GM18867 (cell line): ENCODE measurements around the gene PTCD1.
A peak's percentile ranks its signal among the peaks of the same experiment; 100 is the strongest.
"Not testable (repeated sequence)": the region's sequence is repeated elsewhere in the genome, so short reads cannot be mapped to it uniquely, and the experiment has no call there.

Experiments
- ATAC-seq: cut with Tn5 transposase; IDR thresholded peaks from one replicate; pipeline ENCODE4 v1.9.1; 2021; ENCODE audit warnings: mild to moderate bottlenecking, moderate library complexity; ENCODE audit not compliant: unreplicated experiment

Gene PTCD1

DNA sequence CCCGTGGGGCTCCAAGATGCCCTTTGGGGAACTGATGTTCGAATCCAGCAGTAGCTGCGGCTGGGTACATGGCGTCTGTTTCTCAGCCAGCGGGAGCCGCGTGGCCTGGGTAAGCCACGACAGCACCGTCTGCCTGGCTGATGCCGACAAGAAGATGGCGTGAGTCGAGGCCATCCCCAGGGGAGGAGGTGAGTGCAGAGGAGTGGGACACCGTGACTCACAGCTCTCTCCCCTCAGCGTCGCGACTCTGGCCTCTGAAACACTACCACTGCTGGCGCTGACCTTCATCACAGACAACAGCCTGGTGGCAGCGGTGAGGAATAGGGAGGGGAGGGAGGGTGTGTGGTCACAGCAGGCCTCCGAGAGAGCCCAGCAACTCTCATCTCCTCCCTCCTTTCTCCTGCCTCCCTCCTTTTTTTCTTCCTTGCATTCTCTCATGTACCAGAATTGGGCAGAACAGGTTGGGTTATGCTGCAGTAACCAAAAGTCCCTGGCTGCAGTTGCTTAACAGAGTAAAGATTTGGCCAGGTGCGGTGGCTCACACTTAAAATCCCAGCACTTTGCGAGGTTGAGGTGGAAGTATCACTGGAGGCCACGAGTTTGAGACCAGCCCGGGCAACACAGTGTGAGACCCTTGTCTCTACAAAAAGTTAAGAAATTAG is 47.5 kb downstream of the PTCD1 start:
- ATAC-seq, result no peak

DNA sequence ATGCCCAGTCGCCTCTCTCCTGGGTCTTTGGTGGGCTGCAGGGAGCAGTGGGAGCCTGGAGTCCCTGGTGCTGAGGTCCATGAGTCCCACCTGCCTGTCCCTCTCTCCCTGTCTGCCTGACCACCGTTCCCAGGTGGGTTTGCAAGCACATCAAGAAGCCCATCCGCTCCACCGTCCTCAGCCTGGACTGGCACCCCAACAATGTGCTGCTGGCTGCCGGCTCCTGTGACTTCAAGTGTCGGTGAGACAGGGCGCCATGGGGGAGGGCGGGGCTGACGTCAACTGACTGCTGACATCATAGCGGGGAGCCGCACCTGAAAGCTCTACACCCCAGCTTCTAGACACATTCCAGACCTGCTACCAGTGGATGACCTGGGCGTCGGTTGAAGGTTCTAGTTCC is 48.8 kb downstream of the PTCD1 start:
- ATAC-seq, result no peak

DNA sequence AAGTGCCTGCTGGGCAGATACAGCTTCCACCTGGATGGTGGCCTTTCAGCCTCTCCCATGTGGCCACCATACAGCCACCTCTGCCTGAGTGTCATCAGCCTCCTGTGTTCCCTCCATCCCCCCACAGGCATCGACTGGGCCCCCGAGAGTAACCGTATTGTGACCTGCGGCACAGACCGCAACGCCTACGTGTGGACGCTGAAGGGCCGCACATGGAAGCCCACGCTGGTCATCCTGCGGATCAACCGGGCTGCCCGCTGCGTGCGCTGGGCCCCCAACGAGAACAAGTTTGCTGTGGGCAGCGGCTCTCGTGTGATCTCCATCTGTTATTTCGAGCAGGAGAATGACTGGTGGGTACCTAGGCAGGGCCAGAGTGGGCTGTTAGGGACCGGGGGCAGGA is 50.7 kb downstream of the PTCD1 start:
- ATAC-seq, result no peak

DNA sequence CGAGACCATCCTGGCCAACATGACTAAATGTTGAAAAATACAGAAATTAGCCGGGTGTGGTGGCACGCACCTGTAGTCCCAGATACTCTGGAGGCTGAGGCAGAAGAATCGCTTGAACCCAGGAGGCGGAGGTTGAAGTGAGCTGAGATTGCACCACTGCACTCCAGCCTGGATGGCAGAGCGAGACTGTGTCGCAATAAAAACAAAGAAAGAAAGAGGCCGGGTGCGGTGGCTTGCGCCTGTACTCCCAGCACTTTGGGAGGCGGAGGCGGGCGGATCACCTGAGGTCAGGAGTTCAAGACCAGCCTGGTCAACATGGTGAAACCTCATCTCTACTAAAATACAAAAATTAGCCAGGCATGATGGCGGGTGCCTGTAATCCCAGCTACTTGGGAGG is 51.4 kb downstream of the PTCD1 start:
- ATAC-seq, result not testable (repeated sequence)

DNA sequence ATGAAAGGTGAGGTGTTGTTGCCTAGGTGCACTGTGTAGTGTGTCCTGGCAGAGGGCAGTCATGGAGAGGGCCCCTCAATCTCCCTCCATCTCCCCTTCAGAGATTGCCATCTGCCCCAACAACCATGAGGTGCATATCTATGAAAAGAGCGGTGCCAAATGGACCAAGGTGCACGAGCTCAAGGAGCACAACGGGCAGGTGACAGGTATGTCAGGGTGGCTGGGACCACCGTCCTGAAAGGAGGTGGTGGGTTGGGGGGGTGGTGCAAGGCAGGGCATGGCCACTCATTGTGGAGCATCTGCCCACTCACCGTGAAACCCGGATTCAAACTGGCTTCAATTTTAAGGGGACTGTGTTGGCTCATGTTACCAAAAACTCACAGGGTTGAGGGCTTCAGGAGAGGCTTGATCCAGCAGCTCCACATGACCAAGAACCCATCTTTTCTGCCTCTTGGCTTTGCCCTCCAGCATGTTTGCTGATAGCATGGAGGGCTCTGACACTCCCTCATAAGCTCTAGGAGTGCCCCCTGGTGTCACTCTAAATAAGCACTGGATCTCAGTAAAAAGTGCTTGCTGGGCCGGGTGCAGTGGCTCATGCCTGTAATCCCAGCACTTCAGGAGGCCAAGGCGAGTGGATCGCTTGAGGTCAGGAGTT is 51.9 kb downstream of the PTCD1 start:
- no peak for ATAC-seq

DNA sequence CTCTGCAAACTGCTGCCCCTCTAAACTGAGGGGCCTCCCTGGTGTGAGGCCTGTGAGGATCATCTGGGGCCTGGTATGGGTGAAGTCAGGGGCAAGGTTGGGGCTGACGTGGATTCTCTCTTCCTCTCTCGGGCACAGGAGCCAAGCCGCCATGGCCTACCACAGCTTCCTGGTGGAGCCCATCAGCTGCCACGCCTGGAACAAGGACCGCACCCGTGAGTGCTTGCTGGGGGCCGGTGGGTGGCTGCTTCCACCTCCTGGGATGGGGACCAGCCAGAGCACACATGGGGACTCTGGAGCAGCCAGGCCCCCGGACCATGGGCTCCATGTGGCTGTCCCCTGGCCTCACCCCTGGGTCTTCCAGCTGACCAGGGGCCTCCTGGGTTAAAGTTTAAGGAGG is 53.0 kb downstream of the PTCD1 start:
- no peak for ATAC-seq

DNA sequence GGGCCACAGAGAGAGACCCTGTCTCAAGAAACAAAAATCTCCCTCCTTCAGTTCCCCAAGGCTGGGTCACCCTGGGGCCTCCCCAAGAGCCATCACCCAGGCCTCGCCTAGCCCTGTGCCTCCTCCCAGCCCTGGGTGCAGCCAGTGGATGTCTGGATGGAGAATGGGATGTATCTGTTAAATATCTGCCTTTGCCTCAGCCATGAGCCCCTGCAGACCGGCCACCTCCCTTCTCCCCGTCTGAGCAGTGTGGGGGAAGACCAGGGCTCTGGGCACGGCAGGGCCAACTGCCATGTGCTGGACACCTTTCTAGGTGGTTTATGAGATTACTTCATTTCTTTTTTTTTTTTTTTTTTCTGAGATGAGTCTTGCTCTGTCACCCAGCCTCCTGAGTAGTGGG is 54.1 kb downstream of the PTCD1 start:
- ATAC-seq, result no peak

DNA sequence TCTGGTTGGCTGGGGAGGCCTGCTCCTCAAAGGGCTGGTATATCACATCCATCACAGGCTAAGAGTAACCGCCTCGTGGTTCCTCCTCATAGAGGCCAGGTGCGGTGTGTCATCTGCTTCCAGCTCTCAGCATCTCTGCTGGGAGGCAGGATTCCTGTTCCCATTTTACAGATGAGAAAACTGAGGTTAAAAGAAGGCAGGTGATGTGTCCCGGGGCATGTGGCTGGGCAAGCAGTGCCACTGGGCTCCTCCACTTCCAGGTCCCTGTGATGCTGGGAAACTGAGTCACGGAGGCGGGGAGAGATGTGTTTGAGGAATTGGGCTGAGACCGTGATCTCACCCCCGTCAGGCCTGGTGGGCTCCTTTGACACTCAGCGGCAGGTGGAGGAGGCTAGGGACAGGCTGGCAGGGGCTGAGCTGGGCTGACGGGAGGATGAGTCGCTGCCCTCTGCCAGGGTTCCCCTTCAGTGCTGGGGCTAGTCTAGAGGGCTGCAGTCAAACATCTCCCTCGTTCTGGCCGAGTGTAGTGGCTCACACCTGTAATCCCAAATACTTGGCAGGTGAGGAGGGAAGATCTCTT is 54.7 kb downstream of the PTCD1 start:
- ATAC-seq, result no peak

DNA sequence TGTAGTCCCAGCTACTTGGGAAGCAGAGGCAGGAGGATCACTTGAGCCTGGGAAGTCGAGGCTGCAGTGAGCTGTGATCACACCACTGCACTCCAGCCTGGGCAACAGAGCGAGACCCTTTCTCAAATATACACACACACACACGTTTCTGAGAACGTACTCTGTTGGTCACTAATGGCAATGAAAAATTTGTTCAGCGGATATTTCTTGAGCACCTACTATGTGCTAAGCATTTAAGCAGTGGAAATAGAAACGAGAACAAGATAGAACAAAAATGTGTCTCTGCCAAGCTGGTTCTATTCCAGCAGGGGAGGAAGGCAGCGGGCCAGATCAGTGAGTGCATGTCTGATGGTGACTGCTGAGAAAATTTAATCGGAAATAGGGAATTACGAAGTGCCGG is 55.4 kb downstream of the PTCD1 start:
- no peak for ATAC-seq

DNA sequence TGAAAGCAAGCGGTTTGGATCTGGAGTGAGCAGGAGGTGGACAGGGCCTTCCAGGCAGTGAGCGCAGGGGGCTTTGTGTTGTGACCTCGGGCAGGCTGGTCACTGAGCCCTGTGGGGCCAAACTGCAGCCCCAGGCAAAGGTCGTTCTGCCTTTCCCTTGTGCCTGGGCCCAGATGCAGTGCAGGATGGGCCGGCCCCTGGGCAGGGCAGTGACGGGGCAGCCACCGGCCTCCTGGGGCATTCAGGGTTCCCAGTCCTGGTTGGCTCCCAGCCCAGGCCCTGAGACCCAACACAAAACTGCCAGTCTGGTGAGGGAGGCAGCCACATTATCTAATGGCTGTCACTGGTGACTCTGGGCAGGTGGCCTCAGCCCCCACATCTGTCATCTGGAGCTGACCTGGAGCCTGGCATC is 56.9 kb downstream of the PTCD1 start:
- no peak for ATAC-seq

DNA sequence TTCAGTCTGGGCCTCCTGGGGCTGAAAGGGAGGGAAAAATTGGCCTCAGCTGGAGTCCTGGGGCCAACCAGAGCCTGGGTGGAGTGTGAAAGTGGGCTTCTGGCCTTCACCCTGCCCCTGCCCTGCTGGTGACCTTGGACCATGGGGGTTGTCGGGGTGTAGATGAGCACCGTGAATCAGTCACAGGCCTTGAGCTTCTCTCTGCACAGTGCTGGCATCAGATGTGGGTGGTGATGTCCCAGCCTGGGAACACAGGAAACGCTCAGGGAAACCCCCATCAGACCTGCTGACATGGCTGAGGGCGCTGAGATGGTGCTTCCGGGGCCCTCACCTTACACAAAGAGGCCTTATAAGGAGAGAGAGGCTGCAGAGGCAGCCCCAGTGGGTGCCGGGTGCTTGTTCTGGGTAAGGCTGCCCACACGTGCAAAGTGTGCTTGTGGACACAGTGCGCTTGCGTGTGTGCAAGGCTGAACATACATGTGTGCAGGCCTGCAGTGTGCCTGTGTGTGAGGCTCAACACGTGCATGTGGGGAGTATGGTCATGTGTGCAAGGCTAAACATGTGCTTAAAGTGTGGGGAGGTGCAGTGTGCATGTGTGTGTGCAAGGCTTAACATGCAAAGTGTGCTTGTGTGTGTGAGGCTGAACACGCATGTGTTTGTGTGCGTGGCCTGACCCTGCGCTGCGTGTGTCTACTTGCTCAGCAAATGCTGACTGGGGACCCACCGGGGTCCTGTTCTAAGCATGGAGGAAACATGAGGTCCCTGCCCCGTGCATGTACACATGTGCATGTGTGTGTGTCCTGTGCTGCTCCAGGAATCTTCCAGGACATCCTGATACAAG is 57.6 kb downstream of the PTCD1 start:
- peak; percentile 80 for ATAC-seq

DNA sequence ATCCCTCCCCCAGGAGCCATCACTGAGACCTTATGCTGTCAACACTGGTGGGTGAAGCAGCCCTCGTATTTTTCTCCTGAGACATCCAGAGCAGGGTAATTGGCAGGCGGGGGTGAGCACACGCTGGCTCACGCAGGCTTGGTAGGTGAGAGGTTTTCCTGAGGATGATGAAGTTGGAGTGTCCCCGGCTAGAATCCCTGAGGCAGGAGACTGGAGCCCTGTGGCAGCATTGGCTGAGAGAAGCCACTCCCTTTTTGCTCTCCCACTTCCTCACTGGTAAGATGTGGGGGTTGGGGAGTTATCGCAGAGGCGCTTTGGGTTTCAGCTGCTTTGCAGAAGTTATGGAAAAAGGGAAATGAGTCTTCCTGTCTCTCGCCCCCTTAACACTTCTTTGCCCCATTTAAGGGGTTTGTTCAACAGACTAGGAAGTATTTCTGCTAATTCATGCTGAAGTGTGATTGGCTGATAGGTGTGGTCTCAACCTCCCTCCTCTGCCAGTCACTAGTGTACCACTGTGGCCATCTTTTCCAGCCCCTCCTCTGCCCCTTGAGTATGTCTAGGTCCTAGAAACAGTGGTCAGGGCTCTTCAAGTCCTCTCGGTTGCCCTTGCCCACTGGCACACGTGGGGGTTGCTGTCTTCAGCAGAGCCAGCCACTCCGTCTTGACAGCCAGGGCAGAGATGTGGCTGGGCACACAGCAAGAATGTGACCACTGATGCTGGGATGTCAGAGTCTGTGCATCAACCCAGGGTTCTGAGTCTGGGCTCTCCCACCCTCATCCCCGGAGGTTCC is 58.4 kb downstream of the PTCD1 start:
- ATAC-seq, result peak; percentile 32

DNA sequence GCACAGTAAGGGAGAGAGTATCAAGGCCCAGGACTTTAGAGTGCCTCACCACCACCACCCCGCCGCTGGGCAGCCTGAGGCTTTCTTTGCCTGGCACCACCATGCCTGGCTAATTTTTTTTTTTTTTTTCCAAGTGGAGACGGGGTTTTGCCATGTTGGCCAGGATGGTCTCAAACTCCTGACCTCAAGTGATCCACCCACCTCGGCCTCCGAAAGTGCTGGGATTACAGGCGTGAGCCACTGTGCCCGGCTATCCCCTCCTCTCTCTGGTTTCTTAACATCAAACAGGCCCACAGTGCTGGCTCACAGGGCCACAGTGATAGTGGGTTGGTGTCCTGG is 58.9 kb downstream of the PTCD1 start:
- ATAC-seq, result not testable (repeated sequence)

DNA sequence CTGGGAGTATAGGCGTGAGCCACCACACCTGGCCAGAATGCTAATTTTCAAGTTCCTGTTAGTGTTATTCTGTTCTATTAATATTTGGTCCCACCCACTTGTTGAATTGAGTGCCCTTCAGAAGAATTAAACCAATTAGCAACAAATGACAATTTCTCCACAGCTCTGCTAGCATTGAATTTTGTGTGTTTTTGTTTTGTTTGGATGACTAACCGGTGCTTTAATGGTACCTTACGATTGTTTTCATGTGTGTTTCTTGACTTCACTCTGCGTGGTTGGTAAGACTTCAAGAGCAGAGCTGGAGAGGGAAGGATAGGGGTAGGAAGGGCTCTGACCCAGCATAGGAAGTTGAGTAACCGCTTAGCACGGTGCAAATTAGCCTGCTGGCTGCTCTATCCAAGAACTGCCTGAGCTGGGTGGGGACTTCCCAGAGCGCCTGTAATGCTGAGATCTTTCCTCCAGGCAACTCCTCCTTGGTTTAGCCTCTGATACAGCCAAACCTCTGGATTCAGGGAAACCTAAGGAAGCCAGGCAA is 59.5 kb downstream of the PTCD1 start:
- ATAC-seq, result no peak

DNA sequence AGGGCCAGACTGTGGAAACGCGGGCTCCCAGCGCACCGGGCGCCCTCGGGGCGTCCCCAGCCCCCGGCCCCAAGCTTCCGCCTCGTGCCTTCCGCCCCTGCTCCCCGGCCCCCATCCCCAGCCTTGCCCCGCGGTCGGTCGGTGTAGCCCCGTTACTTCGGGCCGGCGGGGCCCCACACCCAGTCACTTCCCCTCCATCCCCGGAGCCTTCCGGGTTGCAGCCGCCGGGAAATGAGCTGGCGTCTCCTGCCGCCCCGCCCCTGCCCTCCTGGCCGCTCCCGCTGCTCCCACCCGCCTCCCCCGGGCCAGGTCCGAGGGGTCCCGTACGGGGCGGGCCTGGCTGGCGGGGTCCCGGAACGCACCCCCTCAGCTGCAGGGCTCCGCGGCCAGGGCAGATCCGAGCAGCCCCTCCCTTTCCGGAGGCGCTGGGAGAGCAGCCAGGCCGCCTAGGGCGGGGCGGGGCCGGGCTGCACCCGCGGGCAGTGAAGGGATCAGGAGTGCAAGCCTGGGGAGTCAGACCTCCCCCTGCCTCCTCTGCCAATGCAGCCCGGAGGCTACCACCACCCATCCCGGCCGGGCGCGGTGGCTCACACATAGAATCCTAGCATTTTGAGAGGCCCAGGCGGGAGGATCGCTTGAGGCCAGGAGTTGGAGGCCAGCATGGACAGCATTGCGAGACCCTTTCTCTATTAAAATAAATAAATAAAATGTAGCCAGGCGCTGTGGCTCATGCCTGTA is 63.4 kb downstream of the PTCD1 start:
- ATAC-seq, result peak; percentile 40

DNA sequence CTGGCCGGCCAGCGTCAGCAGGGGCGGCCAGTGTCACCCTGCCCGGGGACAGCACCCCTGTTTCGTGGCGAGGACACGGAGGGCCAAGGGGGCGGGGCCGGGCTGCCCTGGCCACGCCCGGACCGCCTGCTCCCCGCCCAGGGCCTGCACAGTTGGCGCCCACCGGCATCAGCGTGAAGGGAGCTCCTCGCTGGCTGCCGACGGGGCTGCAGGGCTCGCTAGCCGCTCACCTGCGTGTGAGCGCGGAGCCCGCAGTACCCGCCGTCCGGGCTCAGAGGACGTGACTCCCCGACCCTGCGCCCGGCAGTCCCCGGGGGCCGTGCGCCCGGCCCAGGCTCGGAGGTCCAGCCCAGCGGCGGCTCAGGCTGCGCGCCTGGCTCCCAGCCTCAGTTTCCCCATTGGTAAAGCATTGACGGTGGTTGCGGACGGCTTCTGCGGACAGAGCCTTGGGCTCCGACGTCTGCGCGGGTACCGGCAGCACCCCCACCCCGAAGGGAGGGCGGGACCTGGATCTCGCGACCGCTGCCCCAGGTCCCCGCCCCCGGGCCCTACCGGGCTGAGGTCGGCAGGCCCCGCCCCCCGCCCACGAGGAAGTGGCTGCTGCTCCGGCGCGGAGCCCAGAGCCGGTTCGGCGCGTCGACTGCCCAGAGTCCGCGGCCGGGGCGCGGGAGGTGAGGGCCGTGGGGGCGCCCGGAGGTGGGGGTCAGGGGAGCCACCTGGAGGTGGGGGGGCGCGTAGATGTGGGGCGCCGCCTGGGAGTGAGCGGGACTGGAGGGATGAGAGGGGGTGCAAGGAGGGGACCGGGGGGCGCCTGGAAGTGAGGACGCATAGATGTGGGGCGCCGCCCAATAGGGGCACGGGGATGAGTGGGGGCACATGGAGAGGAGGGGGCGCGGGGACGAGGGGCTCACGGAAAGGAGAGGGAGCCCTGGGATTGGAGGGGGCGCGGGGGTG is 64.2 kb downstream of the PTCD1 start, which contains the start of gene ARPC1B:
TSS of gene ARPC1B (plus strand) at position 620 of the 954 bp plus-strand sequence. CDS start 10,985 bp downstream, outside the sequence.
- peak; percentile 63 for ATAC-seq

DNA sequence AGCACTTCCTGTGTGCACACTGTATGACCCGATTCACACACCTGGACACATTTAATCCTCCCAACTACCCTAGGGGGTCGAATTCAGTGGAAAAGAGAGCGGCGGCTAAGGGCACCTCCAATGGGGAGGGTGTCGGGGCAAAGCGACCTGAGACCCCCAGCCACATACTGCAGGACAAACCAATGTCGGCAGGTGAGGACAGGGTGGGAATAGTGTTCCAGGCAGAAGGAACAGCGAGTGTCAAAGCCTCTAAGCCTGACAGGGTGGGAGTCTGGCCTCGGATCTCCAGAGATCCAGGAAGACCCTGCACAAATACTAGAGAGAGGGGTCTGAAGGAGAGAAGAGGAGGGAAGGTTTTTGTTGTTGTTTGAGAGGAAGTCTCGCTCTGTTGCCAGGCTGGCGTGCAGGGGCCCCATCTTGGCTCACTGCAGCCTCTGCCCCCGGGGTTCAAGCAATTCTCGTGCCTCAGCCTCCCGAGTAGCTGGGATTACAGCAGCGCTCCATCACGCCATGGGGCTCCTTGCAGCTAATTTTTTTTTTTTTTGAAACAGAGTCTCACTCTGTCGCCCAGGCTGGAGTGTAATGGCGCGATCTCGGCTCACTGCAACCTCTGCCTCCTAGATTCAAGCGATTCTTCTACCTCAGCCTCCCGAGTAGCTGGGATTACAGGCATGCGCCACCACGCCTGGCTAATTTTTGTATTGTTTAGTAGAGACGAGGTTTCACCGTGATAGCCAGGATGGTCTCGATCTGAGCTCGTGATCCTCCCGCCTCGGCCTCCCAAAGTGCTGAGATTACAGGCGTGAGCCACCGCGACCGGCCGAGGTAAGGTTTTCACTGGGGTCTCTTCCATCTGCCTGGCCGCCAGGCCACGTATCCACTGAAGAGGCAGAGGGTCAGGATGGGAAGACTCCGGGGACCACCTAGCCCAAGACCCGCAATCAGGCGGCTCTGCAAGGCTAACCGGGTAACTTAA is 65.2 kb downstream of the PTCD1 start:
- no peak for ATAC-seq
